GM11168 (cell line): ENCODE data around the gene NOB1.
"Not testable (repeated sequence)": the region's sequence is repeated elsewhere in the genome, so short reads cannot be mapped to it uniquely, and the experiment has no call there.

ENCODE experiments used
- in situ Hi-C: fragments of 300-500 bp; cut with MboI; formaldehyde crosslinking; loops from one replicate; pipeline ENCODE4 v1.12.0; 2022; ENCODE audit warnings: low sequenced_read_pairs; ENCODE audit not compliant: unreplicated experiment

Gene NOB1

GRCh38 chr16:69754469-69755310, at the start of gene NOB1:
Gene NOB1, minus strand, starts transcription at chr16:69754926. Its CDS starts 16 bp downstream, at chr16:69754910.
- in situ Hi-C loops = no loop called here

- in situ Hi-C loops = loop anchor here (10.0 kb wide), 1 partner anchor 111 kb away; no protein-coding TSS in a partner anchor
Observed at GRCh38 chr16:69804297-69804696, 49.6 kb upstream of the NOB1 start.

- in situ Hi-C loops = loop anchor here (10.0 kb wide), 1 partner anchor 115 kb away; no protein-coding TSS in a partner anchor
Observed at GRCh38 chr16:69799611-69800031, 44.9 kb upstream of the NOB1 start.

GRCh38 chr16:69798466-69798865, 43.7 kb upstream of the NOB1 start:
- in situ Hi-C loops = no loop called here

- in situ Hi-C loops = no loop called here
Observed at GRCh38 chr16:69796285-69797118, 41.8 kb upstream of the NOB1 start.

- in situ Hi-C loops = no loop called here
Observed at GRCh38 chr16:69794486-69794885, 39.8 kb upstream of the NOB1 start.

GRCh38 chr16:69793526-69793925, 38.8 kb upstream of the NOB1 start:
- in situ Hi-C loops = no loop called here

- in situ Hi-C loops = not testable (repeated sequence)
Observed at GRCh38 chr16:69791391-69791847, 36.7 kb upstream of the NOB1 start.

- in situ Hi-C loops = loop anchor here (5.0 kb wide), 1 partner anchor 149 kb away; no protein-coding TSS in a partner anchor
Observed at GRCh38 chr16:69787883-69788282, 33.2 kb upstream of the NOB1 start.

- in situ Hi-C loops = no loop called here
Observed at GRCh38 chr16:69784586-69784985, 29.9 kb upstream of the NOB1 start.

GRCh38 chr16:69781118-69781517, 26.4 kb upstream of the NOB1 start:
- in situ Hi-C loops = no loop called here

- in situ Hi-C loops = no loop called here
Observed at GRCh38 chr16:69779724-69780123, 25.0 kb upstream of the NOB1 start.

- in situ Hi-C loops = no loop called here
Observed at GRCh38 chr16:69775563-69775962, 20.8 kb upstream of the NOB1 start.

- in situ Hi-C loops = no loop called here
Observed at GRCh38 chr16:69773260-69773947, 18.7 kb upstream of the NOB1 start.

- in situ Hi-C loops = no loop called here
Observed at GRCh38 chr16:69771651-69771967, 16.9 kb upstream of the NOB1 start.

- in situ Hi-C loops = no loop called here
Observed at GRCh38 chr16:69769404-69769803, 14.7 kb upstream of the NOB1 start.

- in situ Hi-C loops = no loop called here
Observed at GRCh38 chr16:69768666-69769065, 13.9 kb upstream of the NOB1 start.

GRCh38 chr16:69767459-69768229, 12.9 kb upstream of the NOB1 start:
- in situ Hi-C loops = no loop called here

GRCh38 chr16:69763599-69763942, 8.8 kb upstream of the NOB1 start:
- in situ Hi-C loops = no loop called here
